Measurements from ENCODE around the gene CHPF. TPM values are rescaled to one million over a fixed set of nuclear protein-coding genes. Genes with fewer than 3 reads are reported as not detected.
A peak's percentile ranks its signal among the peaks of the same experiment; 100 is the strongest.

Gene CHPF
- polyA plus RNA-seq (2012; ENCODE audit: missing spikeins) = 0.61 TPM

GRCh38 chr2:219543596-219544358 is at the start of gene CHPF, which contains the start of gene TMEM198:
Gene CHPF (minus strand): TSS chr2:219543809. CDS start chr2:219543538, 271 bp downstream.
Gene TMEM198 (plus strand): TSS chr2:219544028. CDS start chr2:219544728, 700 bp downstream.
- FAIRE-seq = peak; percentile 98

DNA sequence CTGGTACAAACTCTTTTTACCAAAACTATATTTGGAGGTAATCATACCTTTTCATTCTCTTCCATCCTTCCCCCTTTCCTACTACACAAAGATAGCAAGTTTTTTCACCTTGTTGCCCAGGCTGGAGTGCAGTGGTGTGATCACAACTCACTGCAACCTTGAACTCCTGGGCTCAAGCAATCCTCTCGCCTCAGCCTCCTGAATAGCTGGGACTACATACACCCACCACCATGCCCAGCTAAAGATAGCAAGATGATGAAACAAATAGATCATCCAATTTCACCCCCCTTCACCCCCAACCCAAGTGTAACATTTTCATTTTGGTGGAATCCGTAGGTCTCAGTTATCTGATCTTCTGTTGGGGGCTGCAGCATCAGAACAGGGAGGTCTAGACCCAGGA is 49.5 kb upstream of the CHPF start:
- TF ChIP-seq POLR2AphosphoS5 (IDR thresholded peaks at IDR 0.05; ENCODE audit: low read depth, low read length) (no peak), POLR2A (IDR thresholded peaks at IDR 0.05; ENCODE audit: low read depth, low read length) (no peak), TAF1 (IDR thresholded peaks at IDR 0.05; ENCODE audit: borderline replicate concordance, low read depth, low read length) (no peak)
- DNase-seq (ENCODE audit: insufficient read length) = no peak
- no peak for FAIRE-seq

More at GRCh38 chr2:219543596-219544358, at the start of gene CHPF, which contains the start of gene TMEM198:
- DNase-seq (ENCODE audit: insufficient read length) = peak; percentile 99
- TF ChIP-seq TAF1 (IDR thresholded peaks at IDR 0.05; ENCODE audit: borderline replicate concordance, low read depth, low read length) (no peak), POLR2AphosphoS5 (IDR thresholded peaks at IDR 0.05; ENCODE audit: low read depth, low read length) (no peak), POLR2A (IDR thresholded peaks at IDR 0.05; ENCODE audit: low read depth, low read length) (no peak)

DNA sequence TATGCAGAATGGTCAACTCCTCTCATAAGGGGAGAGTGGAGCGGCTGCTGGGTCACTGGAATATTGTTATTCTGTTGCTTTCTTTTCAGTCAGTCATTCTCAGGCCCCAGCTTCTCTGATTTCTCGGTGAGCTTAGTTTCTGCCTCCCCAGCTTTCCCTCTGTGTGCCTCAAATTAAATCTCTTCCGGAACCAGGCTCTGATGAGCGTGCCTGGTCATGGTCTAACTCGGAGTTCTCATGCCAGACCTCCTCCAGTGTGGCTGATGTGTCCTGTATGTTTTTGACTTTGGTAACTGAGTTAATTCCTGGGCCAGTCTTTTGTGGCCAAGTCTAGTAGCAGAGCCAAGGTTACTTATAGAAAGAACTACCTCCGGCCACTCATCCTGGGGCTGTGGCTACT is 49.1 kb upstream of the CHPF start:
- no peak for DNase-seq (ENCODE audit: insufficient read length)
- no peak for TF ChIP-seq POLR2AphosphoS5 (IDR thresholded peaks at IDR 0.05; ENCODE audit: low read depth, low read length)
- TF ChIP-seq POLR2A (IDR thresholded peaks at IDR 0.05; ENCODE audit: low read depth, low read length) = no peak
- TF ChIP-seq TAF1 (IDR thresholded peaks at IDR 0.05; ENCODE audit: borderline replicate concordance, low read depth, low read length) = no peak
- no peak for FAIRE-seq

GRCh38 chr2:219591091-219591490 is 47.5 kb upstream of the CHPF start:
- no peak for FAIRE-seq
- TF ChIP-seq TAF1 (IDR thresholded peaks at IDR 0.05; ENCODE audit: borderline replicate concordance, low read depth, low read length) (no peak), POLR2AphosphoS5 (IDR thresholded peaks at IDR 0.05; ENCODE audit: low read depth, low read length) (no peak), POLR2A (IDR thresholded peaks at IDR 0.05; ENCODE audit: low read depth, low read length) (no peak)
- DNase-seq (ENCODE audit: insufficient read length) = no peak

GRCh38 chr2:219581346-219581745 is 37.7 kb upstream of the CHPF start:
- TF ChIP-seq TAF1 (IDR thresholded peaks at IDR 0.05; ENCODE audit: borderline replicate concordance, low read depth, low read length) = no peak
- TF ChIP-seq POLR2AphosphoS5 (IDR thresholded peaks at IDR 0.05; ENCODE audit: low read depth, low read length) = no peak
- no peak for TF ChIP-seq POLR2A (IDR thresholded peaks at IDR 0.05; ENCODE audit: low read depth, low read length)
- FAIRE-seq (no peak), DNase-seq (ENCODE audit: insufficient read length) (no peak)

DNA sequence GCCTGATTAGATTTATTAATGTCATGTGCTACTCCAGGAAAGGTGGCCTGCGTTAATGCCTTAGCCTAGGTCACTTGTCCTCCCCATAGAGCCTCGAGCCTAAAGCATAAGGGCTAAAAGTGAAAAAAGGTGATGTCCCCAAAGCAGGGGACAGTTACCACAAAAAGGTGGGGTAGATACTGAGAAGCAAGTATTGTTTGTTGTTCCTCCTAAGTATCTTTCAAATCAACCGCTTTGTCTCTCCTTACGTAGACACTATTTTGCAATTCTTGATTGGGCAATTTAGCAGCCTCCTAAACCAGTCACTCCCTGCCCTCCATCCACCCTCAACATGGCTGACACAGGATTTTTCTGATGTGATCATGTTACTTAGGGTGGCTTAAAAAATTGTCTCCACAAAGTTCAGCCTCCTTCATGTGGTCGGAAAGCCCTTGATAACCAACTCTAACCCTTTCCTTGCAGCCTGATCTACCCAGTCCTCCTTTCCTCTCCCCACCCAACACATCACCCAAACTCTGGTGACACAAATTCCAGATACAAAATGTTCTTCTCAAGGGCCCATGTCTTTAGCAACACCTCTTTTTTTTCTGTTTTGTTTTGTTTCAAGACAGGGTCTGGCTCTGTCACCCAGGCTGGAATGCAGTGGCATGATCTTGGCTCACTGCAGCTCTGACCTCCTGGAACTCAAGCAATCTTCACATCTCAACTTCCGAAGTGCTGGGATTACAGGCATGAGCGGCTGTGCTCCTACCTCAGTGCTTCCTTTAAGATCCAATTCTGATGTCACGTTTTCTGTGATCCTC is 35.4 kb upstream of the CHPF start:
- FAIRE-seq = no peak
- DNase-seq (ENCODE audit: insufficient read length) = no peak
- TF ChIP-seq TAF1 (IDR thresholded peaks at IDR 0.05; ENCODE audit: borderline replicate concordance, low read depth, low read length) (no peak), POLR2AphosphoS5 (IDR thresholded peaks at IDR 0.05; ENCODE audit: low read depth, low read length) (no peak), POLR2A (IDR thresholded peaks at IDR 0.05; ENCODE audit: low read depth, low read length) (no peak)

DNA sequence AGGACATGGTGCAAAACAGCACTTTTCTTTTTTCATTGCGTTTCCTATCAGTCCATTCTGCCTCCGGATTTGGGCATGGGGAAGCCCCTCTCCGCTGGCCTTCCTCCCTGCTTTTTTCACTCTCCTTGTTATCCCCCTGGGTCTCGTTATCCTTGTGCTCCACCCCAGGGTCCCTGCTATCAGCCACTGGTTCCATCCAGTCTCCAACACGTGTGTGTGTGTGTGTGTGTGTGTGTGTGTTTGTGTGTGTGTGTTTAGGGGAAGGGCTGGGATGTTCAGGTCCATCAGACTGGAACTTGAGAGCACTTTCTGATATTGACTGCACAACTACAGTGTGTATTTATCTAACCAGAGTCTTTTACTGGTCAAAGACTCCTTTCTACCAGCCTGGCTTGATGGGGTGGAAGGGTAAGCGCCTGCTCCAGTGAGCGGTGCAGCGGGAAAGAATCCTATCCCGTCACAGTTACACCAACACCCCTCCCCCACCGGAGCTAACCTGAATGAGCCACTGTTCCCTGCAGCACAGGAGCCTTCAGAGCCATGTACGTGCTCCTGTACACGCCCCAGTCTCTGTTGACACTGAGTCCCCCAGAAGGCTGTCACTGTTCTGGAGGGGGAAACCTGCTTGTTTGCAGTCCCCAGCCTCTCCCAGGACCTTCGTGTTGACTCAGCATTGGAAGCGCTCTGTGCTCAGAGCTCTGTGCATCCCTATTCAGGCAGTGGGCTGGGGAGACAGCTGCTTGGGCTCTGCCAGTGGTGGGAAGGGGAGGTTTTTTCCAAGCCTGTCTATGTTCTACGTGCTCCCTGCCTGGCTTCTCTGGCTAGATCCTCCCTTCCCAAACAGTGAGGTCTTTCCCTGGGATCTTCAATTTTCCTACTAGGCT is 33.1 kb upstream of the CHPF start:
- DNase-seq (ENCODE audit: insufficient read length) = no peak
- TF ChIP-seq POLR2AphosphoS5 (IDR thresholded peaks at IDR 0.05; ENCODE audit: low read depth, low read length) = no peak
- no peak for TF ChIP-seq TAF1 (IDR thresholded peaks at IDR 0.05; ENCODE audit: borderline replicate concordance, low read depth, low read length)
- no peak for TF ChIP-seq POLR2A (IDR thresholded peaks at IDR 0.05; ENCODE audit: low read depth, low read length)
- FAIRE-seq = no peak

GRCh38 chr2:219575566-219576504 is 32.2 kb upstream of the CHPF start:
- no peak for DNase-seq (ENCODE audit: insufficient read length)
- TF ChIP-seq TAF1 (IDR thresholded peaks at IDR 0.05; ENCODE audit: borderline replicate concordance, low read depth, low read length) (no peak), POLR2A (IDR thresholded peaks at IDR 0.05; ENCODE audit: low read depth, low read length) (no peak)
- FAIRE-seq = no peak

DNA sequence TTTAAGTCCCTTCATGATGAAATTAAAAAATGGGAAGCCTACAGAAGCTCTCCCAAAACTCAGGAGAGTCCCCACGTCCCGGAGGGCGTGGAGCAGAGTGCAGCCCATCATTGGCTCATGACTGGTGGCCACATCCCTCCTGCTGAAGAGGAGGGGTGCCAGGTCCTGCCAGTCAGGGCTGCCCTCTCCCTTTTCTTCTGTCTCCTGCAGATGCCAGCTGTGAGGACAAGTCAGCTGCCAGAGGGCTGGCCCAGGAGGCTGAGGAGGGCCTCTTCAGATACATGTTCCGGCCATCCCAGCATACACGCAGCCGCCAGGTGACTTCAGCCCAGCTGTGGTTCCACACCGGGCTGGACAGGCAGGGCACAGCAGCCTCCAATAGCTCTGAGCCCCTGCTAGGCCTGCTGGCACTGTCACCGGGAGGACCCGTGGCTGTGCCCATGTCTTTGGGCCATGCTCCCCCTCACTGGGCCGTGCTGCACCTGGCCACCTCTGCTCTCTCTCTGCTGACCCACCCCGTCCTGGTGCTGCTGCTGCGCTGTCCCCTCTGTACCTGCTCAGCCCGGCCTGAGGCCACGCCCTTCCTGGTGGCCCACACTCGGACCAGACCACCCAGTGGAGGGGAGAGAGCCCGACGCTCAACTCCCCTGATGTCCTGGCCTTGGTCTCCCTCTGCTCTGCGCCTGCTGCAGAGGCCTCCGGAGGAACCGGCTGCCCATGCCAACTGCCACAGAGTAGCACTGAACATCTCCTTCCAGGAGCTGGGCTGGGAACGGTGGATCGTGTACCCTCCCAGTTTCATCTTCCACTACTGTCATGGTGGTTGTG is 31.1 kb upstream of the CHPF start:
- FAIRE-seq (no peak), DNase-seq (ENCODE audit: insufficient read length) (peak; percentile 5)
- TF ChIP-seq POLR2A (IDR thresholded peaks at IDR 0.05; ENCODE audit: low read depth, low read length) (no peak), TAF1 (IDR thresholded peaks at IDR 0.05; ENCODE audit: borderline replicate concordance, low read depth, low read length) (no peak)
